SH-SY5Y (cell line): Measurements from ENCODE around the gene MYZAP.

ENCODE experiments used
- GATA2 ChIP-seq: IDR thresholded peaks from 2 replicates; pipeline ENCODE4 v1.6.1; 2011; ENCODE audit warnings: mild to moderate bottlenecking, low read depth, low read length
- GATA3 ChIP-seq: IDR thresholded peaks from 2 replicates; pipeline ENCODE4 v1.6.1; 2011; ENCODE audit warnings: low read depth, mild to moderate bottlenecking, low read length, moderate library complexity

GRCh38 chr15:57663262-57663661 lies 71.6 kb downstream of the MYZAP start:
- TF ChIP-seq GATA3: no peak
- no peak for TF ChIP-seq GATA2
